GM06990 (cell line): ENCODE measurements around the gene GLTP.
"Not testable (repeated sequence)": the region's sequence is repeated elsewhere in the genome, so short reads cannot be mapped to it uniquely, and the experiment has no call there.

Experiments used
- DNase-seq: peaks from one replicate; pipeline ENCODE4 v3.0.0-alpha.2; 2011; ENCODE audit not compliant: insufficient read length; ENCODE audit errors: extremely low read depth
- H3K27me3 ChIP-seq: replicated peaks from 2 replicates; pipeline ENCODE4 v1.6.0; 2011; ENCODE audit warnings: low read length; ENCODE audit not compliant: control insufficient read depth, insufficient read depth
- H3K36me3 ChIP-seq: 2 replicates; pipeline ENCODE4 v1.5.1; 2011; ENCODE audit warnings: low read length; ENCODE audit not compliant: control insufficient read depth, insufficient read depth
- H3K4me3 ChIP-seq: replicated peaks from 2 replicates; pipeline ENCODE4 v1.5.1; 2011; ENCODE audit warnings: low read depth, mild to moderate bottlenecking, control low read depth, low read length
- TF ChIP-seq, protein P1 (sequence below): IDR thresholded peaks from 2 replicates; pipeline ENCODE4 v1.5.1; 2011; ENCODE audit warnings: low read length, control low read depth, mild to moderate bottlenecking, inconsistent platforms; ENCODE audit not compliant: insufficient read depth, poor library complexity, severe bottlenecking

GLTP gene

DNA sequence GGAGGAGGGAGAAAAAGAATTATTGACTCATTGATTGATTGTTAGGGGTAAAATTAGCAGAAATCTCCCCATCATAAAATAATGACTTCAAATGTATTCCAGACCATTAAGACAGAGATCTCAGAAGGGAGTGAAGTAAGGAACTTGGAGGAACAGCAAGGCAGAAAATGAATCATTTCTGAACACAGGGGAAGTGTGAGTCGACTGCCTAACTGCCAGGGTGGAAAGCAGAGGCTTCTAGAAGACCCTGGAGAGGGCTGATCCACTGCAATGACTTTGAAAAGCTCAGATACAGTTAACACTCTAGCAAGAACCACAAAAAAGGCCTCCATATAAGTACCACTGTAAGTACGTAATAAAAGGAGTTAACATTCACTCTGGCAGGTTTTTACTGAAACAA is 9.7 kb downstream of the GLTP start:
- DNase-seq: no peak
- Histone ChIP-seq H3K4me3 (no peak overlapping the region), H3K36me3 (no peaks in the 10 kb centered on the region), H3K27me3 (no peaks in the 10 kb centered on the region)
- TF ChIP-seq, protein P1, sequence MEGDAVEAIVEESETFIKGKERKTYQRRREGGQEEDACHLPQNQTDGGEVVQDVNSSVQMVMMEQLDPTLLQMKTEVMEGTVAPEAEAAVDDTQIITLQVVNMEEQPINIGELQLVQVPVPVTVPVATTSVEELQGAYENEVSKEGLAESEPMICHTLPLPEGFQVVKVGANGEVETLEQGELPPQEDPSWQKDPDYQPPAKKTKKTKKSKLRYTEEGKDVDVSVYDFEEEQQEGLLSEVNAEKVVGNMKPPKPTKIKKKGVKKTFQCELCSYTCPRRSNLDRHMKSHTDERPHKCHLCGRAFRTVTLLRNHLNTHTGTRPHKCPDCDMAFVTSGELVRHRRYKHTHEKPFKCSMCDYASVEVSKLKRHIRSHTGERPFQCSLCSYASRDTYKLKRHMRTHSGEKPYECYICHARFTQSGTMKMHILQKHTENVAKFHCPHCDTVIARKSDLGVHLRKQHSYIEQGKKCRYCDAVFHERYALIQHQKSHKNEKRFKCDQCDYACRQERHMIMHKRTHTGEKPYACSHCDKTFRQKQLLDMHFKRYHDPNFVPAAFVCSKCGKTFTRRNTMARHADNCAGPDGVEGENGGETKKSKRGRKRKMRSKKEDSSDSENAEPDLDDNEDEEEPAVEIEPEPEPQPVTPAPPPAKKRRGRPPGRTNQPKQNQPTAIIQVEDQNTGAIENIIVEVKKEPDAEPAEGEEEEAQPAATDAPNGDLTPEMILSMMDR: no peak

DNA sequence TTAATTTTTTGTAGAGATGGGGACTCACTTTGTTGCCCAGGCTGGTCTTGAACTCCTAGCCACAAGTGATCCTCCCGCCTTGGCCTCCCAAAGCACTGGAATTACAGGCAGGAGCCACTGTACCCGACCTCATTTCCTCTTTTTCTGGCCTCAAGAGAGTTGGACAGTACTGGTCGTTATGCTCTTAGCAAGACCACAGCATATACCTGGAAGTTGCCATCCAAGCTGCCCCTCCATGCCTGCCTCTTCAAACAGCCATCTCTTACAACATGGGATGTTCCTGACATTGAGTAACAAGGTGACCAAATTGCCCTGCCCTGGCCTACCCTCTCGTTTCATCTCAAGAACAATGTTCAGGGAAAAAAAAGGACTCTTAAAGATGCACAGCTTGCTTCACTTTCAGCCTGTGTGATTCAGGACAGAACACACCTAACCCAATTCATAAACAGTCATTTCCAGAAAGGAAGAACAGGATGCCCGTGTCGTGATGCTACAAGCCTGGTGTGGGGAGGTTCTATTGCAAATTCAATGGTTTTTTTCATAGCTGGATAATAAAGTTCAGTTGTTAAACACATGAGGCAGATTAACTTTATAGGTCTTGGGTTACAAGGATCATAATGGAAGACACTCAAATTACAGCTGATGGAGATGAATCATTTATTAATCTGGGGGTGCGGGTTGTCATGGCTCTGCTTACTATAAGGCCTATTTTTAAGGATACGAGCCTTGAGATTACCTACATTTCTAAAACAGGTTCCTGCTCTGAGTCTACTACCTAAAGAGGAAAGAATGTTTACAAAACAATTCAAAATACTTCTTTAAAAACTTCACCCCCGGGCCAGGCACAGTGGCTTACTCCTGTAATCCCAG is 11.9 kb downstream of the GLTP start:
- H3K36me3 ChIP-seq: no peaks in the 10 kb centered on the region
- no peaks in the 10 kb centered on the region for H3K27me3 ChIP-seq
- no peak for DNase-seq
- TF ChIP-seq, protein P1: no peak
- no peak overlapping the region for H3K4me3 ChIP-seq

DNA sequence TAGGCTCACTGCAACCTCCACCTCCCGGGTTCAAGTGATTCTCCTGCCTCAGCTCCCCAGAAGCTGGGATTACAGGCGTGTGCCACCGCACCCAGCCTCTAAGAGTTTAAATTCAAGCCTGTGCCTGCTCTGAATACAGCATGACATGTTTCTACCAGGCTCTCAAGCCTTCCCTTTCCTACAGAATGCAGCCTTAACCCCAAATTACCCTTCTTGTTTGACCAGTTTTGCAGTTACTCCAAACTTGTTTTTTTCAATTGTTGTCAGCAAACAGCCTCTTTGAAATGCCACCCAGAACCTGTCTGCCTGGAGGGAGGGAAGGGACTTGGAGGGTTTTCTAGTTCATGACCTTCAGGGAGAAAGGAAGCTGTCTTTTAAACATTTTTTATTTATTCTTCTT is 15.4 kb downstream of the GLTP start:
- Histone ChIP-seq H3K27me3 (no peaks in the 10 kb centered on the region), H3K4me3 (no peak overlapping the region), H3K36me3 (no peaks in the 10 kb centered on the region; the same call in 1 of the 2 replicates)
- TF ChIP-seq, protein P1: no peak
- no peak for DNase-seq

DNA sequence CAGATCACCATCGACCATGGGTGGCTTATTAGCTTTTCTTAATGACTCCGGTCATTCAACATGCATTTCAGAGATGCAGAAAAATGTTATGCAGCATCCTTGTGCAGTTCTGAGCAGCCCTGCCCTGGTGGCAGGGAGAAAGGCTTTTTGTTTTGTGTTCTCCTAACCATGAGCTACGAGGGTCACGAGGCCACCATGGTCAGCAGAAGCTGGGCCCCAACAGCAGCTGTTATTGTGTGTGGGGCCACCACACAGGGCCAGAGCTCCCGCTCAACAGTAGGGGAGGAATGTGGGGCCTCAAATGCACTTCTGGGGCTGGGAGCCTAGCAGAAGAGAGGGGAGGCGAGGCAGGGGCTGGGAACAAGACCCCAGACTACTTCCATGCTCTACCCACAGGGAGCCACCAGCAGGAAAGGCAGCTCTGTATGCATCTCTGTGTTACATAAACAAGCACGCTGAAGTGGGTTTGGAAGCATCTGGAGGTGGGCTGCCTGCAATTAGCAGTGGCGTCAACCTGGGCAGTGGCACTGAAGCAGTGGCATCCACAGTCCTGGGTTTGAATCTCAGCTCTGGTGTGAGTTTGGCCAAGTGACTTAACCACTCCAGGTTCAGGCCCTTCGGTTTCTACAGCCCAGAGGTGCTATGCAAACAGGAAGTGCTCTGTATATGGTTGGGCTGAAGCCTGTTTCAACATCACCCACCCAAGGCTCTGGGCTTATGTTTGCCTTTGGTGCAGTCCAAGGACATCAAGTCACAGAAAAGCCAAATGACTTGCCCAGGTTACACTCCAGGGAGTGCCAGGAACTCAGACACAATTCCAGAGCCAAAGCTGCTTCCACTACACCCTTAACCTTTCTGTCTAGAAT is 16.3 kb downstream of the GLTP start:
- TF ChIP-seq, protein P1: no peak
- no peaks in the 10 kb centered on the region; the same call in 1 of the 2 replicates for H3K36me3 ChIP-seq
- no peak for DNase-seq
- no peaks in the 10 kb centered on the region for H3K27me3 ChIP-seq
- no peak overlapping the region for H3K4me3 ChIP-seq

DNA sequence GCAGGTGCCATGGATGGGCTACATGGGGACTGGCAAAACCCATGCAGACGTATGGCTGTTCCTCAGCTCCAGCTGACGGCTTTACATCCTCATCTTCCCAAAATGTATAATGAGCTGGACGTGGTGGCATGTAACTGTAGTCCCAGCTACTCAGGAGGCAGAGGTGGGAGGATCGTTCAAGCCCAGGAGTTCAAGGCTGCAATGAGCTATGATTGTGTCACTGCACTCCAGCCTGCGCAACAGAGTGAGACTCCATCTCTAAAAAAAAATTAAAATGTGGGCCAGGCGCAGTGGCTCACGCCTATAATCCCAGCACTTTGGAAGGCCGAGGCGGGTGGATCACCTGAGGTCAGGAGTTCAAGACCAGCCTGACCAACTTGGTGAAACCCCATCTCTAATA is 17.9 kb downstream of the GLTP start:
- not testable (repeated sequence) for DNase-seq, H3K36me3 ChIP-seq, H3K27me3 ChIP-seq, H3K4me3 ChIP-seq
